SU-DHL-6 (cell line): ENCODE data around the gene CDKAL1.

Experiments
- EZH2phosphoT487 ChIP-seq: fragments of 200-600 bp; sonication (generic), shearing (Covaris generic); conservative IDR thresholded peaks from 2 replicates; pipeline ENCODE4 v1.6.1; 2018; ENCODE audit warnings: mild to moderate bottlenecking, antibody characterized with exemption, low read length, moderate library complexity, mixed read lengths
- TF ChIP-seq, protein P1 (sequence below): fragments of 200-600 bp; sonication (generic); IDR thresholded peaks from one replicate; pipeline ENCODE4 v1.5.1; 2017; ENCODE audit warnings: antibody characterized with exemption, mild to moderate bottlenecking, low read length, moderate library complexity; ENCODE audit not compliant: insufficient read depth, poor library complexity, severe bottlenecking

DNA sequence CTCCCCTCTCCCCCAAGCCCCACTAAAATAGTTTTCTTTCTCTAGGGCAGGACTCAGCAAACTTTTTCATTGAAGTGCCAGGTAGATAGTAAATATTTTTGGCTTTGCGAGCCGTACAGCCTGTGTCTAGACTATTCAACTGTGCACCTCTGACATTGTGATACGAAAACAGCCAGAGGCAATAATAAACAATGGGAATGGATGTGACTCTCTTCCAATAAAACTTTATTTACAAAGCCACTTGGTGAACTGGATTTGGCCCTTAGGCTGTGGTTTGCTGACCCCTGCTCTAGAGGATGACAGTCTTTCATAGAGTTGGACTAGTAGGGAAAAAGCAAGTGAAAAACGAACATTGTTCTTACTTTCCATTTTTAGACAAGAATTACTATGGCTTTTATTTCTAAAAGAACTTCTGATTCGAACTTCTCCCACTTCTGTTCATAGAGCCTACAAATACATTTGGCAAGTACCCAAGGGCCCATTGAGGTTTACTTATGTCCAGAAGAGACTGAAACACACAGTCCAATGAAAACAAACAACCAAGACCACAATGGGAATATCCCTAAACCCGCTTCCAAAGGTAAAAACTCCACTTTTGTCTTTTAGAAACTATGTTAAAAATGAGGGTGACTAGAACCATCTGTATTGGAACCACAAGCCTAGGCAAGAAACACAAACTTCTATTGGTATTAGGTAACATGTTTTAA is 46.4 kb upstream of the CDKAL1 start:
- TF ChIP-seq, protein P1, sequence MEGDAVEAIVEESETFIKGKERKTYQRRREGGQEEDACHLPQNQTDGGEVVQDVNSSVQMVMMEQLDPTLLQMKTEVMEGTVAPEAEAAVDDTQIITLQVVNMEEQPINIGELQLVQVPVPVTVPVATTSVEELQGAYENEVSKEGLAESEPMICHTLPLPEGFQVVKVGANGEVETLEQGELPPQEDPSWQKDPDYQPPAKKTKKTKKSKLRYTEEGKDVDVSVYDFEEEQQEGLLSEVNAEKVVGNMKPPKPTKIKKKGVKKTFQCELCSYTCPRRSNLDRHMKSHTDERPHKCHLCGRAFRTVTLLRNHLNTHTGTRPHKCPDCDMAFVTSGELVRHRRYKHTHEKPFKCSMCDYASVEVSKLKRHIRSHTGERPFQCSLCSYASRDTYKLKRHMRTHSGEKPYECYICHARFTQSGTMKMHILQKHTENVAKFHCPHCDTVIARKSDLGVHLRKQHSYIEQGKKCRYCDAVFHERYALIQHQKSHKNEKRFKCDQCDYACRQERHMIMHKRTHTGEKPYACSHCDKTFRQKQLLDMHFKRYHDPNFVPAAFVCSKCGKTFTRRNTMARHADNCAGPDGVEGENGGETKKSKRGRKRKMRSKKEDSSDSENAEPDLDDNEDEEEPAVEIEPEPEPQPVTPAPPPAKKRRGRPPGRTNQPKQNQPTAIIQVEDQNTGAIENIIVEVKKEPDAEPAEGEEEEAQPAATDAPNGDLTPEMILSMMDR = no peak
- TF ChIP-seq EZH2phosphoT487 = no peak
